Lower leg skin (tissue), 4 donors: ENCODE measurements around the gene EIF2AK2. TPM values are rescaled to one million over a fixed set of nuclear protein-coding genes. Genes with fewer than 3 reads are reported as not detected.

ENCODE experiments used
- DNase-seq, 2 donors: peaks; one replicate each; pipeline ENCODE4 v3.0.0-alpha.2; 2019; ENCODE audit warnings: low spot score in 2 of 2
- H3K4me3 ChIP-seq: fragments of 200-600 bp; sonication (generic); 2 replicates; pipeline ENCODE4 v1.5.1; 2017; ENCODE audit warnings: mild to moderate bottlenecking, low read depth; ENCODE audit not compliant: poor library complexity, severe bottlenecking
- POLR2A ChIP-seq, 2 donors: fragments of 450-650 bp; IDR thresholded peaks; one replicate each; pipeline ENCODE4 v1.6.1; 2016 to 2017; ENCODE audit warnings: antibody characterized with exemption in 2 of 2, mild to moderate bottlenecking in 1 of 2, moderate library complexity in 1 of 2
- WGBS, 2 donors: methylation state at CpG; one replicate each; pipeline ENCODE4 v1.1.5; 2018; 5-methylcytosine and 5-hydroxymethylcytosine counted together
- intact Hi-C: fragments of 100-400 bp; cut with DNase I; formaldehyde crosslinking; loops from one replicate; pipeline ENCODE4 v1.15.0; 2023; ENCODE audit warnings: low total_unique reads
- total RNA-seq, 4 donors: library from RNA; depleted of rRNA; stranded (reverse); fragments of >200 nt; gene quantifications; one replicate each; pipeline ENCODE4 v1.1.0, GENCODE V29; 2016
- TF ChIP-seq, protein P1 (sequence below), 3 donors: fragments of 450-650 bp; IDR thresholded peaks; one replicate each; pipeline ENCODE4 v1.5.1; 2016; ENCODE audit warnings: antibody characterized with exemption in 3 of 3, mild to moderate bottlenecking in 3 of 3, moderate library complexity in 2 of 3

EIF2AK2 gene
- total RNA-seq, 4 donors from 2014 or later: 5.3 to 10.7 (median 7.4) TPM

DNA sequence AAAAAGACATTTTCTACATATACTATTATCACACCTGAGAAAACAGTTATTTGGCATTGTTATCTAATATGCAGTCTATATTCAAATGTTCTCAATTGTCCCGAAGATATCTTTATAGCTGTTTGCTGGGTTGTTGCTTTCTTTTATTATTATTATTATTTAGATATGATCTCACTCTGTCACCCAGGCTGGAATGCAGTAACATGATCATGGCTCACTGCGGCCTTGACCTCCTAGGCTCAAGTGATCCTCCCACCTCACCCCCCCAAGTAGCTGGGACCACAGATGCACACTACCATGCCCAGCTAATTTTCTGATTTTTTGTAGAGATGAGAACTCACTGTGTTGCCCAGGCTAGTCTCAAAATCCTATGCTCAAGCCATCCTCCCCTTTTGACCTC lies 52.6 kb downstream of the EIF2AK2 start:
- H3K4me3 ChIP-seq: no peak overlapping the region
- 93 to 94% methylated on average over 2 of the region's 2 CpGs for WGBS, 2 donors
- intact Hi-C loops: no loop called here
- DNase-seq: no peak
- TF ChIP-seq, protein P1, sequence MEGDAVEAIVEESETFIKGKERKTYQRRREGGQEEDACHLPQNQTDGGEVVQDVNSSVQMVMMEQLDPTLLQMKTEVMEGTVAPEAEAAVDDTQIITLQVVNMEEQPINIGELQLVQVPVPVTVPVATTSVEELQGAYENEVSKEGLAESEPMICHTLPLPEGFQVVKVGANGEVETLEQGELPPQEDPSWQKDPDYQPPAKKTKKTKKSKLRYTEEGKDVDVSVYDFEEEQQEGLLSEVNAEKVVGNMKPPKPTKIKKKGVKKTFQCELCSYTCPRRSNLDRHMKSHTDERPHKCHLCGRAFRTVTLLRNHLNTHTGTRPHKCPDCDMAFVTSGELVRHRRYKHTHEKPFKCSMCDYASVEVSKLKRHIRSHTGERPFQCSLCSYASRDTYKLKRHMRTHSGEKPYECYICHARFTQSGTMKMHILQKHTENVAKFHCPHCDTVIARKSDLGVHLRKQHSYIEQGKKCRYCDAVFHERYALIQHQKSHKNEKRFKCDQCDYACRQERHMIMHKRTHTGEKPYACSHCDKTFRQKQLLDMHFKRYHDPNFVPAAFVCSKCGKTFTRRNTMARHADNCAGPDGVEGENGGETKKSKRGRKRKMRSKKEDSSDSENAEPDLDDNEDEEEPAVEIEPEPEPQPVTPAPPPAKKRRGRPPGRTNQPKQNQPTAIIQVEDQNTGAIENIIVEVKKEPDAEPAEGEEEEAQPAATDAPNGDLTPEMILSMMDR (IDR thresholded peaks at IDR 0.05): no peak
- TF ChIP-seq POLR2A (IDR thresholded peaks at IDR 0.05): no peak

GRCh38 chr2:37102588-37102987 lies 54.2 kb downstream of the EIF2AK2 start:
- 91 to 94% methylated on average over 3 of the region's 3 CpGs for WGBS, 2 donors
- intact Hi-C loops: no loop called here
- no peak overlapping the region for H3K4me3 ChIP-seq
- no peak for DNase-seq
- no peak for TF ChIP-seq POLR2A (IDR thresholded peaks at IDR 0.05)
- TF ChIP-seq, protein P1 (IDR thresholded peaks at IDR 0.05): no peak

GRCh38 chr2:37100054-37100453 lies 56.7 kb downstream of the EIF2AK2 start:
- no peak for DNase-seq
- intact Hi-C loops: no loop called here
- no peak for TF ChIP-seq POLR2A (IDR thresholded peaks at IDR 0.05)
- TF ChIP-seq, protein P1 (IDR thresholded peaks at IDR 0.05): no peak
- no peak overlapping the region for H3K4me3 ChIP-seq
- WGBS, 2 donors: 52 to 54% methylated on average over 1 of the region's 1 CpG

- TF ChIP-seq, protein P1 (IDR thresholded peaks at IDR 0.05): no peak
- no peak for TF ChIP-seq POLR2A (IDR thresholded peaks at IDR 0.05)
- intact Hi-C loops: no loop called here
- 94% methylated on average over 4 of the region's 4 CpGs for WGBS, 2 donors
- no peak overlapping the region for H3K4me3 ChIP-seq
- DNase-seq: no peak
Observed at GRCh38 chr2:37098416-37099118, 58.2 kb downstream of the EIF2AK2 start.

DNA sequence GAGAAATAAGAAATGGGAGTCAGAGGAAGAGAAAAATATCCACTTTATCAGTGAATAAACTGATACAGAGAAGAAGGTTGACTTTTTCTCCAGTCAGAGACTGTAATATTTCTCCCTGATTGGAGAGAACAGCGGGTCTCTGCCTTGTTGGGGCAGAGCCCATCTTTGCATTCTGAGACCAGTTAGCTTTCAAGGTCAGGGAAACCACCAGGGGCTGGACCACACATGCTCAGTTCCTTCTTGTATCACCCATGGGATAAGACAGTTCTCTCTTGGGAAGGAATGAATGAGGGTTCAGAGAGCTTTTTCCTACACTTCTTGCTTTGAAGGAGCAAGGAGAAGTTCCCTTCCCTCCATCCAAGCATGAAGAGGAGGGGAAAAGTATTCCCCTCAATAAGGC lies 60.2 kb downstream of the EIF2AK2 start:
- intact Hi-C loops: no loop called here
- TF ChIP-seq, protein P1 (IDR thresholded peaks at IDR 0.05): no peak
- TF ChIP-seq POLR2A (IDR thresholded peaks at IDR 0.05): no peak
- H3K4me3 ChIP-seq: no peak overlapping the region
- WGBS, 2 donors: 96 to 97% methylated on average over 1 of the region's 1 CpG
- DNase-seq: no peak

- H3K4me3 ChIP-seq: no peak overlapping the region
- intact Hi-C loops: no loop called here
- DNase-seq: no peak
- no peak for TF ChIP-seq POLR2A (IDR thresholded peaks at IDR 0.05)
- TF ChIP-seq, protein P1 (IDR thresholded peaks at IDR 0.05): no peak
- 78 to 83% methylated on average over 5 of the region's 5 CpGs for WGBS, 2 donors
Observed at GRCh38 chr2:37091873-37092272, 64.9 kb downstream of the EIF2AK2 start.
